ENCODE measurements around the gene PANX2.

The PANX2 gene

DNA sequence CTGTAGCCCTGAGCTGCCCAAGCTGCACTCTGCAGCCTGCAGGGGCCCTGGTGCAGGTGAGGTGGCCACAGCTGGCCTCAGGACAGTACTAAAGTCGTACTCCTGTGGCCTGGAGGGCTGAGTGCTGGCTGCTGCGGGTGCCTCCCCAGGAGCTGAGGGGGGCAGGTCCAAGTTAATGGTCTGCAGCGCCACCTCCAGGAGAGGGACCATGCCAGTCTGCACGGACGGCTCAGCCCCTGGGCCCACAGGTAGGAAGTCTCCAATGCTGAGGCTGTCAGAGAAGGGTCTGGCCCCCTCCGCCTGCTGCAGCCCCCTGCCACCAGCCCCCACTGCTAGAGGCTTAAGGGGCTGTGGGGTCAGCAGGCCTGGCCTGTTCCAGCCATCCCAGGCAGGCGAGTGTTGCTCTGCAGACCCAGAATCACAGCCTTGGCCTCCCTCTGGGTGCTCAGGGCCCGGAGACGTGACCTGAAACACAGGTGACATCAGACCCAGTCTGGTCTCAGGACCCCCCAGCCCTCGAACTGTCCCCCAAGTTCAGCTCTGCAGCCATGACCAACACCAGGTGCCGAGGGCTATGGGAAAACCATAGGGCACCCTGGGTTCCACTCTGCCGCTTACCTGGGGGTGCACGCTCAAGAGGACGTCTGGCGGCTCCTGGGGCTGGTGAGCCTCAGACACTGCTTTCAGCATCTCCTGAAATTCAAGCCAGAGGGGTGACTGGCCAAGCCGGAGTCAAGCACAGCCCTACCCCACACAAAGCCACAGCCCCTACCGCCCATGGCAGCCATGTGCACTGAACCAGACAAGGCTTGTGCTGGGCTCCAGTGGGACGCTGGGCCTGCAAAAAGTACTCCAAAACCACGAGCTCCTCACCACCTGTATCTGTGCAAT is 51.1 kb downstream of the PANX2 start:
- Histone ChIP-seq H3K27ac (ENCODE audit: low read depth, low read length) (no peak overlapping the region), H3K36me3 (ENCODE audit: control insufficient read depth in 5 of 5, insufficient read depth in 5 of 5, low read length in 5 of 5) (peaks cover 0 to 94% (median 87%) of the 10 kb centered on the region in 5 donors), H3K4me1 (ENCODE audit: control insufficient read depth in 5 of 5, insufficient read depth in 5 of 5, low read length in 5 of 5) (peaks cover 0 to 5% (median 3%) of the 10 kb centered on the region in 5 donors)

DNA sequence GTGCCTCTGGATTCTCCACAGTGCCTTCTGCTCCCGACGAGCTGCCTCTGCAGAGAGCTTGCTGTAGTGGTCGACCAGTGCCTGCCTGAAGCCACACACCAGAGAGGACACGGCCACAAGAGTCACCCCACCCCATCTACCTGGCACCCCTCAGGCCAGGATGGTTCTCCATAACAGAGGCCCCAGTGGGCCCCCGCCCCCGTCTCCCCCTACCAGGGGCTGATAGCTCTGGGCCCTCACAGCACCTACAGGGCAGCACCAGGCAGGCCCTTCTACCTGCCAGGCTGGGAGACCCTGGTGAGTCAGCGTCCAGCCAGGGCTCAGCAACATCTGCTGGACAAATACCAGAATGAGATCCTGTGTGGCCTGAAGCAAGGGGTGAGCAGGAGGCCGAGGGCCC is 52.0 kb downstream of the PANX2 start:
- Histone ChIP-seq H3K4me1 (ENCODE audit: control insufficient read depth in 5 of 5, insufficient read depth in 5 of 5, low read length in 5 of 5) (peaks cover 0 to 5% (median 3%) of the 10 kb centered on the region in 5 donors), H3K9ac (ENCODE audit: low read length in 5 of 5) (no peak overlapping the region), H3K36me3 (ENCODE audit: control insufficient read depth in 5 of 5, insufficient read depth in 5 of 5, low read length in 5 of 5) (peaks cover 0 to 94% (median 87%) of the 10 kb centered on the region in 5 donors), H3K4me3 (ENCODE audit: low read depth in 1 of 5, low read length in 5 of 5) (no peak overlapping the region), H3K27ac (ENCODE audit: low read depth, low read length) (no peak overlapping the region), H3K9me3 (ENCODE audit: control insufficient read depth in 5 of 5, low read length in 5 of 5) (no peaks in the 10 kb centered on the region), H3K27me3 (ENCODE audit: control insufficient read depth in 5 of 5, insufficient read depth in 4 of 5, low read length in 5 of 5) (no peaks in the 10 kb centered on the region)

More for the DNA sequence above, 51.1 kb downstream of the PANX2 start:
- no peak overlapping the region for H3K9ac ChIP-seq (ENCODE audit: low read length in 5 of 5)
- H3K4me3 ChIP-seq (ENCODE audit: low read depth in 1 of 5, low read length in 5 of 5), result no peak overlapping the region
- no peaks in the 10 kb centered on the region for H3K9me3 ChIP-seq (ENCODE audit: control insufficient read depth in 5 of 5, low read length in 5 of 5)
- H3K27me3 ChIP-seq (ENCODE audit: control insufficient read depth in 5 of 5, insufficient read depth in 4 of 5, low read length in 5 of 5), result no peaks in the 10 kb centered on the region

DNA sequence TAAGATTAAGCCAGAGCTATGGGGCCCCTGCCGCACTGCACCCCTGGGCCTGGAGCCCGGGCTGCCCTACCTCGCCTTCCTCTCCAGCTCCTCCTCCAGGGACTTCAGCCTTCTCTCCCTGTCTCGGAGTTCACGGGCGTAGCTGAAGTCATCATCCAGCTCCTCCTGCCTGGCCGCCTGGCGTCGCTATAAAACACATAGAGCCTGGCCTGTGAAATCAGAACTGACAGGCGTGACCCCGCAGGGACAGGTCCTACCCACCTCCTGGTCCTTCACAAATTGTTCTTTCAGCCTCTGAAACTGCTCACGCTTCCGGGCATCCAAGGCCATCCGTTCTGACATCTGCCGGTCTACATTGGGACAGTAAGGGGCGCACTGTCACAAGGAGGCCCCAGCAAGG is 53.5 kb downstream of the PANX2 start:
- Histone ChIP-seq H3K4me3 (ENCODE audit: low read depth in 1 of 5, low read length in 5 of 5) (no peak overlapping the region), H3K9me3 (ENCODE audit: control insufficient read depth in 5 of 5, low read length in 5 of 5) (no peaks in the 10 kb centered on the region), H3K27me3 (ENCODE audit: control insufficient read depth in 5 of 5, insufficient read depth in 4 of 5, low read length in 5 of 5) (no peaks in the 10 kb centered on the region), H3K4me1 (ENCODE audit: control insufficient read depth in 5 of 5, insufficient read depth in 5 of 5, low read length in 5 of 5) (peaks cover 0 to 5% (median 3%) of the 10 kb centered on the region in 5 donors), H3K27ac (ENCODE audit: low read depth, low read length) (no peak overlapping the region), H3K36me3 (ENCODE audit: control insufficient read depth in 5 of 5, insufficient read depth in 5 of 5, low read length in 5 of 5) (peaks cover 0 to 93% (median 81%) of the 10 kb centered on the region in 5 donors), H3K9ac (ENCODE audit: low read length in 5 of 5) (no peak overlapping the region)

DNA sequence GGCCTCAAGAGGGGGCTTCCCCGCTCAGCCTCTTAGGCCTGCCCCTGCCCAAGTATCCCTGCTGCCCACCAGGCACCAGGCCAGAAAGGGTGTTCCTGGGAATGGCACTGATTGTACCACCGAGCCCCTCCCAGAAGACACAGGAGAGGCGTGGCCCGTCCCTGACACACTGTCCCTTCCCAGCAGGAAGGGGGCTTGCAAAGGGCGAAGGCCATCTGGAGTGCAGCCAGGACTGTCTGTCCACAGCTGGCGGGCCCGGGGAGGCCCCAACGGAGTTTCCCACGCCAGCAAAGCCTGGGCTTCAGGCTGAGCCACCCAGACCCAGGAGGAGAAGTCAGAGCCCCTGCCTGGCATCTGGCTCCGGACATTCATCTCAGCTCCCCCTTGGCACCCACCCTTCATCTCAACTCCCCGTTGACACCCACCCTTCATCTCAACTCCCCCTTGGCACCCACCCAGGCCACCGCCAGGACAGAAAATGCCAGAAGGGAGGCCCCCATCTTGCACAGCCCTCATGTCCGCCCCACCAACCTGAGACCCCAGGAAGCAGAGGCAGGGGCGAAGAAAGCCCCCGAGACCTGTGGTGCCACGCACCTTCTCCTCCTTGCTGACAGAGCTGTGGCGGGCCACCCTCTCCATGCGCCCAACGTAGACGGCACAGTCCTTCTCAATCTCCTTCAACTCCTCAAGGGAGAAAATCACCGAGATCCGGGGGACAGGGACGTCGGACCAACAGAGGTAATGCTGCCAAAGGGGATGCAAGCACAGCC is 54.9 kb downstream of the PANX2 start:
- no peak overlapping the region for H3K9ac ChIP-seq (ENCODE audit: low read length in 5 of 5)
- H3K27ac ChIP-seq (ENCODE audit: low read depth, low read length), result no peak overlapping the region
- peaks cover 0 to 92% (median 82%) of the 10 kb centered on the region in 5 donors for H3K36me3 ChIP-seq (ENCODE audit: control insufficient read depth in 5 of 5, insufficient read depth in 5 of 5, low read length in 5 of 5)
- H3K9me3 ChIP-seq (ENCODE audit: control insufficient read depth in 5 of 5, low read length in 5 of 5), result no peaks in the 10 kb centered on the region
- no peak overlapping the region for H3K4me3 ChIP-seq (ENCODE audit: low read depth in 1 of 5, low read length in 5 of 5)
- H3K27me3 ChIP-seq (ENCODE audit: control insufficient read depth in 5 of 5, insufficient read depth in 4 of 5, low read length in 5 of 5), result no peaks in the 10 kb centered on the region
- H3K4me1 ChIP-seq (ENCODE audit: control insufficient read depth in 5 of 5, insufficient read depth in 5 of 5, low read length in 5 of 5), result no peaks in the 10 kb centered on the region

DNA sequence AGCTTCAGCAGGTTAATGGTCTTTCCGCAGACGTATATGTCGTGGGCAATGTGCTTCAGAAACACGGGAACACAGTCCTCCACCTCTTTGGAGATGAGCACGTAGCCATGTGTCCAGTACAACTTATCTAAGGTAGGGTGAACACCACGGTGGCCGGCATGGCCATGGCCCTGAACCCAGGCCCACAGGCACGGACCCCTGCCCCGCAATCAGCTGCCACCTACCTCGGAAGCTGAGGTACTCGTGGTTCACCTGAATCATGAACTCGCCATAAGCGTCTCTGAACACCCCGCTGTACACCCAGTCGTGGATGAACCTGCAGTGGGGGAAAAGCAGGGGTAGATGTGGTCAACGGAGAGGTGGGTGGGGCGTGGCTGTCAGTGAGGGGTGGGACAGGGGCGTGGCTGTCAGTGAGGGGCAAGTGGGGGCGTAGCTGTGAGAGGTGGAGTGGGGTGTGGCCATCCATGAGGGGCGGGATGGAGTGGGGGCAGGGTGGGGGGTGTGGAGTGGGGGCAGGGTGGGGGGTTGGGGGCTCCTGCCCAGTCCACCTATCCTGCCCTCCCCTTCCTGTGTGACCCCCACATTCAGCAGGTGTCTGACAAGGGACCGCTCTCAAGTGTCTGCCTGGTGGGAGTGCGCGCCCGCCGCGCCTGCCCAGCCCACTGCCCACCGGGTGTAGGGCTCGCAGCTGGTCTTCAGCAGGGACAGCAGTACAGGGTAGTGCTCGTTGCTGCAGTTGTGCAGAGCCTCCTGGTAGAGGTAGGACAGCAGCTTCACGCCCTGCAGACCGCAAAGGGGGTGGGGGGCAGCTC is 55.7 kb downstream of the PANX2 start:
- no peaks in the 10 kb centered on the region for H3K27me3 ChIP-seq (ENCODE audit: control insufficient read depth in 5 of 5, insufficient read depth in 4 of 5, low read length in 5 of 5)
- H3K4me3 ChIP-seq (ENCODE audit: low read depth in 1 of 5, low read length in 5 of 5), result no peak overlapping the region
- H3K9ac ChIP-seq (ENCODE audit: low read length in 5 of 5), result no peak overlapping the region
- peaks cover 0 to 83% (median 73%) of the 10 kb centered on the region in 5 donors for H3K36me3 ChIP-seq (ENCODE audit: control insufficient read depth in 5 of 5, insufficient read depth in 5 of 5, low read length in 5 of 5)
- no peaks in the 10 kb centered on the region for H3K9me3 ChIP-seq (ENCODE audit: control insufficient read depth in 5 of 5, low read length in 5 of 5)
- H3K27ac ChIP-seq (ENCODE audit: low read depth, low read length), result no peak overlapping the region
- H3K4me1 ChIP-seq (ENCODE audit: control insufficient read depth in 5 of 5, insufficient read depth in 5 of 5, low read length in 5 of 5), result no peaks in the 10 kb centered on the region

DNA sequence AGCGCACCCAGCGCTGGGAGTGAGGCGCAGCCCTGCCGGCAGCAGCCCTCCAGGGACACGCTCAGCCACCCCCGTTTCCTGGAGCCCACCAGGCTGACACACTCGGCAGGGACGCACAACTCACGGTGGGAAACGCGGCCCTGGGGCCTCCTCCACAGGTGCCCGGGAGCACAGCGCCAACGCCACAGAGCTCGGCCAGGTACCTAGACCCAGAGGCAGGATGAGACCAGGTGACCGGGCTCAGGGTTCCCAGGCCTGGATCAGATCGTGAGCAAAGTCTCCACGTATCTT is 56.3 kb downstream of the PANX2 start:
- Histone ChIP-seq H3K4me3 (ENCODE audit: low read depth in 1 of 5, low read length in 5 of 5) (no peak overlapping the region), H3K27me3 (ENCODE audit: control insufficient read depth in 5 of 5, insufficient read depth in 4 of 5, low read length in 5 of 5) (no peaks in the 10 kb centered on the region), H3K27ac (ENCODE audit: low read depth, low read length) (no peak overlapping the region), H3K9ac (ENCODE audit: low read length in 5 of 5) (no peak overlapping the region), H3K36me3 (ENCODE audit: control insufficient read depth in 5 of 5, insufficient read depth in 5 of 5, low read length in 5 of 5) (peaks cover 0 to 77% (median 67%) of the 10 kb centered on the region in 5 donors), H3K9me3 (ENCODE audit: control insufficient read depth in 5 of 5, low read length in 5 of 5) (no peaks in the 10 kb centered on the region), H3K4me1 (ENCODE audit: control insufficient read depth in 5 of 5, insufficient read depth in 5 of 5, low read length in 5 of 5) (no peaks in the 10 kb centered on the region)

DNA sequence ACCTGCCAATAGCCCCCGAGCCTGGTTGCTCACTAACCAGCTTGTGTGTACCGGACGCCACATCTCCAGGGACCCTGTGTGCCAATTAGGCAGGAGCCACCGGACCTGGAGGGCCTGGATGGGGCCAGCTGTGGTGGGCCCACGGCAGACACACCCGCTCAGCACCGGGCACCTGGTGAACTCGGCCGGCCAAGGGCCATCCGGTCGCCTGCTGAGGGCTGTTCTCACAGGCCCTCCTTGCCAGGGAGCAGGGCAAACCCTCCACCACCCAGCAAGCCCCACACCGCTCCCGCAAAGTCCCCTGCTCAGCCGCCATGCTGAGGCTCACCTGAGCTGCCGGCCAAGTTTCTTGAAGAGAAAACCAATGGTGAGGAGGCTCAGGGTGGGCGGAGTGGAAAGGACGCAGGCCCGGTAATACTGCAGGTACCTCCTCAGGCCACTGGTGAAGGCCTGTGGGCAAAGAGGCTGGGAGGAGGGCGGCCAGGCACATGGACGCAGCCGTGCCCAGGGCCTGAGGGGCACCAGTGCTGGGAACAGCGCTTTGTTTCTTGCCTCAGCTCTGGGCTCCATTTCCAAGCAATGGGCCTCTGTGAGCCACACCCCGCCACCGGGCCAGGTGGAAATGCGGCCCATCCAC is 57.2 kb downstream of the PANX2 start:
- H3K4me3 ChIP-seq (ENCODE audit: low read depth in 1 of 5, low read length in 5 of 5), result no peak overlapping the region
- no peaks in the 10 kb centered on the region for H3K9me3 ChIP-seq (ENCODE audit: control insufficient read depth in 5 of 5, low read length in 5 of 5)
- no peaks in the 10 kb centered on the region for H3K4me1 ChIP-seq (ENCODE audit: control insufficient read depth in 5 of 5, insufficient read depth in 5 of 5, low read length in 5 of 5)
- H3K36me3 ChIP-seq (ENCODE audit: control insufficient read depth in 5 of 5, insufficient read depth in 5 of 5, low read length in 5 of 5), result peaks cover 0 to 77% (median 66%) of the 10 kb centered on the region in 5 donors
- no peak overlapping the region for H3K27ac ChIP-seq (ENCODE audit: low read depth, low read length)
- no peak overlapping the region for H3K9ac ChIP-seq (ENCODE audit: low read length in 5 of 5)
- H3K27me3 ChIP-seq (ENCODE audit: control insufficient read depth in 5 of 5, insufficient read depth in 4 of 5, low read length in 5 of 5), result no peaks in the 10 kb centered on the region

DNA sequence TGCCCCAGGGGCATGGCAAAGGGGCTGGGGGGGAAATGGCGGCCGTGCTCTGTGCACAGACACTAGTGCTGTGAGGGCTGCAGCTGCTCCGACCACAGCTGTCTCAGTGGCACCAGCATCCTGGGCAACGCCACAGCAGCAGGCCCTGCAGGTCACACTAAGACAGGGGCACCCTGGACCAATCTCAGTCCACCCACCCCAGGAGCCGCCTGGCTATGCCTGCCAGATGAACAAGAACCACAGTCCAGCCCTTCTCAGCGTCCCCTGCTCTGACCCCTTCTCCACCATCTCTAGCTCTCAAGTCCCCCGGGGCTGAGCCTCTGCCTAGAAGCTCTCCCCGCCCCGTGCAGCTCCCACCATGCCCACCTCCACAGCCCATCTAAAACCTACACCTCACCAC is 57.8 kb downstream of the PANX2 start:
- Histone ChIP-seq H3K4me3 (ENCODE audit: low read depth in 1 of 5, low read length in 5 of 5) (no peak overlapping the region), H3K9ac (ENCODE audit: low read length in 5 of 5) (no peak overlapping the region), H3K36me3 (ENCODE audit: control insufficient read depth in 5 of 5, insufficient read depth in 5 of 5, low read length in 5 of 5) (peaks cover 0 to 77% (median 66%) of the 10 kb centered on the region in 5 donors), H3K27me3 (ENCODE audit: control insufficient read depth in 5 of 5, insufficient read depth in 4 of 5, low read length in 5 of 5) (no peaks in the 10 kb centered on the region), H3K9me3 (ENCODE audit: control insufficient read depth in 5 of 5, low read length in 5 of 5) (no peaks in the 10 kb centered on the region), H3K4me1 (ENCODE audit: control insufficient read depth in 5 of 5, insufficient read depth in 5 of 5, low read length in 5 of 5) (no peaks in the 10 kb centered on the region), H3K27ac (ENCODE audit: low read depth, low read length) (no peak overlapping the region)

DNA sequence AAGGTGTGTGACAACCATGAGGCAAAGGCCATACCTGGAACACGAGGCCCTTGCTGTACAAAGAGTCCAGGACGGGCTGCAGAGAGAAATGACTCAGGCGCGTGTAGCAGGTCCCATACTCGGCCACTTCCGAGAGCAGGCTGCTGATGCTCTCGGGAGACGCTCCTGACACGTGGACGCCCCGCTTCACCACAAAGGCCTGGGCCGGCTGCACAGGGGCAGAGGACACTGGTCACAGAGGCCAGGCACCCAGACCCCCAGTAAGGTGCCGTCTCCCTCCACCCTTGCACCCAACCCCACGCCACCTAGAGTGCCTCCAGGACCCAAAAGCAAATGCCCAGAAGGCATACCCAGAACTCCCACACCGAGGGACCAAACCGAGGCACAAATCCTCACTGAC is 58.8 kb downstream of the PANX2 start:
- Histone ChIP-seq H3K27ac (ENCODE audit: low read depth, low read length) (no peak overlapping the region), H3K9me3 (ENCODE audit: control insufficient read depth in 5 of 5, low read length in 5 of 5) (no peaks in the 10 kb centered on the region), H3K27me3 (ENCODE audit: control insufficient read depth in 5 of 5, insufficient read depth in 4 of 5, low read length in 5 of 5) (no peaks in the 10 kb centered on the region), H3K4me3 (ENCODE audit: low read depth in 1 of 5, low read length in 5 of 5) (no peak overlapping the region), H3K4me1 (ENCODE audit: control insufficient read depth in 5 of 5, insufficient read depth in 5 of 5, low read length in 5 of 5) (no peaks in the 10 kb centered on the region), H3K9ac (ENCODE audit: low read length in 5 of 5) (no peak overlapping the region), H3K36me3 (ENCODE audit: control insufficient read depth in 5 of 5, insufficient read depth in 5 of 5, low read length in 5 of 5) (peaks cover 0 to 74% (median 58%) of the 10 kb centered on the region in 5 donors)
